ENCODE measurements around the gene RNF144B. TPM values are rescaled to one million over a fixed set of nuclear protein-coding genes. Genes with fewer than 3 reads are reported as not detected.

RNF144B gene
- total and polyA plus RNA-seq, 10 of the 15 experiments (the other 5 are each of a cell fraction or from before 2014, with no cell fraction given), result 0.03 to 0.18 (median 0.14) TPM

GRCh38 chr6:18500921-18501662 lies 113.9 kb downstream of the RNF144B start:
- FAIRE-seq (no peak), DNase-seq (ENCODE audit: low read depth, low spot score) (no peak), ATAC-seq (no peak)
- ChIA-PET SMC1A (ENCODE audit: uncharacterized antibody, unreplicated experiment) (interaction anchor here (0.8 to 6.5 kb wide), 6 partner anchors 13 to 236 kb away, joined by 3 to 101 read pairs (median 8); no protein-coding TSS in a partner anchor), RAD21 (ENCODE audit: unreplicated experiment) (interaction anchor here (0.5 to 3.1 kb wide), 6 partner anchors 13 to 287 kb away, joined by 3 to 17 read pairs (median 4); no protein-coding TSS in a partner anchor), CTCF (interaction anchor here (0.6 to 7.5 kb wide), 6 partner anchors 12 to 917 kb away, joined by 3 to 126 read pairs (median 3); no protein-coding TSS in a partner anchor), POLR2A (no interaction called here)
- Histone ChIP-seq H3K27ac (ENCODE audit: control insufficient read depth, insufficient read depth) (no peak overlapping the region), H3K27me3 (replicated peaks in 1 of 2; ENCODE audit: control insufficient read depth in 2 of 2, insufficient read depth in 2 of 2, low read length in 1 of 2) (no peaks in the 10 kb centered on the region), H3K4me3 (no peak overlapping the region), H3K4me2 (ENCODE audit: control insufficient read depth, insufficient read depth) (no peak overlapping the region), H3K36me3 (ENCODE audit: control insufficient read depth in 2 of 2, insufficient read depth in 2 of 2, low read length in 1 of 2) (no peaks in the 10 kb centered on the region), H3K9ac (ENCODE audit: control insufficient read depth, insufficient read depth, low read length) (no peak overlapping the region), H2AFZ (ENCODE audit: control insufficient read depth, low read depth, low read length) (no peak overlapping the region), H4K20me1 (ENCODE audit: control insufficient read depth, insufficient read depth) (no peaks in the 10 kb centered on the region), H3K9me3 (replicated peaks; ENCODE audit: control insufficient read depth, insufficient read depth, low read length) (no peaks in the 10 kb centered on the region), H3K79me2 (ENCODE audit: control insufficient read depth, insufficient read depth, low read length) (no peaks in the 10 kb centered on the region), H3K4me1 (ENCODE audit: control insufficient read depth, insufficient read depth, low read length) (no peaks in the 10 kb centered on the region)
- no TSS peak for BruUV-seq (replicated peaks)
- intact Hi-C loops (cut with micrococcal nuclease; ENCODE audit: unreplicated experiment), result loop anchor here (5.0 to 10.0 kb wide), 2 partner anchors 99 to 376 kb away; partner anchors contain the start of gene NHLRC1
- 42% methylated on average over 12 of the region's 12 CpGs for WGBS (ENCODE audit: insufficient coverage, insufficient replicate concordance, low lambda C conversion rate, missing lambda C conversion rate)
- in situ Hi-C loops (cut with MboI), result no loop called here
- TF ChIP-seq HDAC2 (IDR thresholded peaks at IDR 0.05) (no peak), BACH1 (IDR thresholded peaks at IDR 0.05; ENCODE audit: borderline replicate concordance) (no peak), ZNF24 (IDR thresholded peaks at IDR 0.05) (no peak), NRF1 (conservative IDR thresholded peaks at IDR 0.05; ENCODE audit: low read depth, low read length) (no peak), RAD51 (IDR thresholded peaks at IDR 0.05) (no peak), ZNF384 (IDR thresholded peaks at IDR 0.05; ENCODE audit: borderline replicate concordance, low read depth, low read length) (no peak), ZBTB4 (CRISPR knock-in tag; IDR thresholded peaks at IDR 0.05) (no peak), MEF2A (IDR thresholded peaks at IDR 0.05; ENCODE audit: insufficient read depth, low read depth, low read length) (no peak), EZH2 (IDR thresholded peaks at IDR 0.05; ENCODE audit: borderline replicate concordance, control insufficient read depth, low read depth, low read length) (no peak), POU2F2 (IDR thresholded peaks at IDR 0.05; ENCODE audit: borderline replicate concordance, low read depth, low read length) (no peak), GABPA (IDR thresholded peaks at IDR 0.05; ENCODE audit: low read depth) (no peak)
- TF ChIP-seq, protein P1, sequence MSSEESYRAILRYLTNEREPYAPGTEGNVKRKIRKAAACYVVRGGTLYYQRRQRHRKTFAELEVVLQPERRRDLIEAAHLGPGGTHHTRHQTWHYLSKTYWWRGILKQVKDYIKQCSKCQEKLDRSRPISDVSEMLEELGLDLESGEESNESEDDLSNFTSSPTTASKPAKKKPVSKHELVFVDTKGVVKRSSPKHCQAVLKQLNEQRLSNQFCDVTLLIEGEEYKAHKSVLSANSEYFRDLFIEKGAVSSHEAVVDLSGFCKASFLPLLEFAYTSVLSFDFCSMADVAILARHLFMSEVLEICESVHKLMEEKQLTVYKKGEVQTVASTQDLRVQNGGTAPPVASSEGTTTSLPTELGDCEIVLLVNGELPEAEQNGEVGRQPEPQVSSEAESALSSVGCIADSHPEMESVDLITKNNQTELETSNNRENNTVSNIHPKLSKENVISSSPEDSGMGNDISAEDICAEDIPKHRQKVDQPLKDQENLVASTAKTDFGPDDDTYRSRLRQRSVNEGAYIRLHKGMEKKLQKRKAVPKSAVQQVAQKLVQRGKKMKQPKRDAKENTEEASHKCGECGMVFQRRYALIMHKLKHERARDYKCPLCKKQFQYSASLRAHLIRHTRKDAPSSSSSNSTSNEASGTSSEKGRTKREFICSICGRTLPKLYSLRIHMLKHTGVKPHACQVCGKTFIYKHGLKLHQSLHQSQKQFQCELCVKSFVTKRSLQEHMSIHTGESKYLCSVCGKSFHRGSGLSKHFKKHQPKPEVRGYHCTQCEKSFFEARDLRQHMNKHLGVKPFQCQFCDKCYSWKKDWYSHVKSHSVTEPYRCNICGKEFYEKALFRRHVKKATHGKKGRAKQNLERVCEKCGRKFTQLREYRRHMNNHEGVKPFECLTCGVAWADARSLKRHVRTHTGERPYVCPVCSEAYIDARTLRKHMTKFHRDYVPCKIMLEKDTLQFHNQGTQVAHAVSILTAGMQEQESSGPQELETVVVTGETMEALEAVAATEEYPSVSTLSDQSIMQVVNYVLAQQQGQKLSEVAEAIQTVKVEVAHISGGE (CRISPR knock-in tag; IDR thresholded peaks at IDR 0.05), result no peak
